HepG2 (cell line): ENCODE data around the gene HDAC4. TPM values are rescaled to one million over a fixed set of nuclear protein-coding genes. Genes with fewer than 3 reads are reported as not detected.

Experiments
- ATAC-seq: fragments of 200-7000 bp; cut with Tn5 transposase; 3 replicates; pipeline ENCODE4 v1.9.1; 2020; ENCODE audit warnings: mild to moderate bottlenecking, moderate library complexity
- BruUV-seq: library from RNA; stranded (reverse); fragments of 400-500 nt; replicated peaks from 2 replicates; lab custom pipeline; 2021; lab: Mats Ljungman, UMichigan
- CTCF ChIA-PET: fragments of 300-600 bp; formaldehyde crosslinking; extraction: SDS; loops from one replicate; lab custom pipeline; 2021; ENCODE audit warnings: low total read pairs, inconsistent platforms, low intra/inter-chr PET ratio; lab: Yijun Ruan, JAX
- POLR2A ChIA-PET: fragments of 350-600 bp; sonication (Branson Sonifier 250); formaldehyde crosslinking; loops from one replicate; lab custom pipeline; 2020; ENCODE audit warnings: antibody characterized with exemption, inconsistent platforms; lab: Yijun Ruan, JAX
- DNase-seq: peaks from one replicate; pipeline ENCODE4 v3.0.0-alpha.2; 2015; ENCODE audit warnings: low spot score
- FAIRE-seq: peaks from 3 replicates; lab custom pipeline; 2011; peaks lifted over from hg19 to GRCh38; lab: Jason Lieb, UNC
- H2AFZ ChIP-seq: one replicate; pipeline ENCODE4 v1.6.1; 2011; ENCODE audit warnings: low read length, inconsistent platforms
- H3K27ac ChIP-seq: fragments of 300-600 bp; 3 replicates; pipeline ENCODE4 v1.8.0; 2011; ENCODE audit warnings: mixed run types, mild to moderate bottlenecking, mixed read lengths, low read length, inconsistent platforms; ENCODE audit not compliant: insufficient read depth; ENCODE audit errors: extremely low read length
- H3K27me3 ChIP-seq, 2 experiments: fragments of 200-600 bp in 1 of 2; 2 replicates in 1 of 2; 3 replicates in 1 of 2; pipeline versions ENCODE4 v1.6.0 to v1.8.0; 2011; ENCODE audit warnings: low read length in 2 of 2, mild to moderate bottlenecking in 2 of 2, moderate library complexity in 2 of 2, inconsistent platforms in 1 of 2; ENCODE audit not compliant: insufficient read depth in 2 of 2, control insufficient read depth in 1 of 2
- H3K36me3 ChIP-seq, 2 experiments: fragments of 200-600 bp in 1 of 2; replicated peaks in 1 of 2; 2 replicates in 1 of 2; 3 replicates in 1 of 2; pipeline versions ENCODE4 v1.5.1 to v1.8.0; 2011; ENCODE audit warnings: low read length in 2 of 2, inconsistent platforms in 1 of 2; ENCODE audit not compliant: insufficient read depth in 2 of 2, control insufficient read depth in 1 of 2
- H3K4me1 ChIP-seq: 2 replicates; pipeline ENCODE4 v1.5.1; 2012; ENCODE audit warnings: low read length, inconsistent platforms; ENCODE audit not compliant: insufficient read depth
- H3K4me2 ChIP-seq: 2 replicates; pipeline ENCODE4 v1.6.0; 2011; ENCODE audit warnings: low read depth, low read length, inconsistent platforms
- H3K4me3 ChIP-seq, 3 experiments: fragments of 200-600 bp in 1 of 3; sonication (generic), shearing (Covaris generic) in 1 of 3; replicated peaks in 1 of 3; 2 replicates each; pipeline ENCODE4 v1.5.1; 2011 to 2016; ENCODE audit warnings: low read length in 3 of 3, inconsistent platforms in 2 of 3, low read depth in 2 of 3, mild to moderate bottlenecking in 2 of 3, control low read depth in 1 of 3, mixed read lengths in 1 of 3; ENCODE audit not compliant: insufficient read depth in 1 of 3
- H3K79me2 ChIP-seq: one replicate; pipeline ENCODE4 v1.6.1; 2011; ENCODE audit warnings: low read length, inconsistent platforms; ENCODE audit not compliant: insufficient read depth
- H3K9ac ChIP-seq: 2 replicates; pipeline ENCODE4 v1.6.0; 2011; ENCODE audit warnings: mild to moderate bottlenecking, low read depth, low read length, inconsistent platforms; ENCODE audit not compliant: insufficient read depth
- H3K9me3 ChIP-seq: 2 replicates; pipeline ENCODE4 v1.5.1; 2012; ENCODE audit warnings: mild to moderate bottlenecking, low read length
- H4K20me1 ChIP-seq: 2 replicates; pipeline ENCODE4 v1.6.0; 2011; ENCODE audit warnings: inconsistent platforms, mild to moderate bottlenecking, low read length, moderate library complexity; ENCODE audit not compliant: insufficient read depth
- PHF20 ChIP-seq: sonication (generic); formaldehyde crosslinking; IDR thresholded peaks from 2 replicates; pipeline ENCODE4 v1.5.0; 2020; ENCODE audit warnings: mild to moderate bottlenecking, missing genetic modification reagents
- ZBTB43 ChIP-seq: sonication (generic); formaldehyde crosslinking; conservative IDR thresholded peaks from 2 replicates; pipeline ENCODE4 v1.4.0; 2020; ENCODE audit warnings: missing genetic modification reagents
- ZNF547 ChIP-seq: sonication (generic); formaldehyde crosslinking; IDR thresholded peaks from 2 replicates; pipeline ENCODE4 v1.5.1; 2020; ENCODE audit warnings: mild to moderate bottlenecking, missing genetic modification reagents
- ZNF691 ChIP-seq: sonication (generic); formaldehyde crosslinking; IDR thresholded peaks from 2 replicates; pipeline ENCODE4 v1.4.0; 2020; ENCODE audit warnings: missing genetic modification reagents, low read depth, mild to moderate bottlenecking, borderline replicate concordance
- WGBS: methylation state at CpG from one replicate; pipeline ENCODE4 v1.1.6; 2017; ENCODE audit warnings: low lambda C conversion rate; 5-methylcytosine and 5-hydroxymethylcytosine counted together
- in situ Hi-C: cut with HindIII; loops from 2 replicates; pipeline ENCODE4 v1.10.0; 2017; ENCODE audit warnings: low pct_unique_long_range_greater_than_20kb; ENCODE audit not compliant: extremely low pct_ligation_motif_present
- intact Hi-C: fragments of 100-400 bp; cut with micrococcal nuclease; formaldehyde crosslinking; loops from one replicate; pipeline ENCODE4 v1.10.0; 2022; ENCODE audit not compliant: unreplicated experiment
- polyA plus RNA-seq, 8 experiments: library from polyadenylated mRNA; depleted of rRNA in 3 of 8; stranded (reverse) in 7 of 8; unstranded in 1 of 8; fragments of >200 nt; fragmentation: Illumina TruSeq in 4 of 8; extraction: Trizol in 4 of 8; gene quantifications; 2 replicates each; pipeline versions ENCODE4 v1.2.1 to v1.2.3, GENCODE V29; 2011 to 2016; ENCODE audit warnings: low read depth in 4 of 8, missing spikeins in 1 of 8, mixed read lengths in 1 of 8; ENCODE audit not compliant: insufficient read depth in 1 of 8
- total RNA-seq, 5 experiments: library from RNA; depleted of rRNA; stranded (reverse); fragments of >200 nt; fragmentation: Illumina TruSeq; extraction: Trizol; gene quantifications; 2 replicates each; pipeline ENCODE4 v1.2.3, GENCODE V29; 2016; ENCODE audit warnings: low read depth in 1 of 5
- TF ChIP-seq, protein P1 (sequence below): sonication (generic); formaldehyde crosslinking; IDR thresholded peaks from 2 replicates; pipeline ENCODE4 v1.5.1; 2020; ENCODE audit warnings: mild to moderate bottlenecking, moderate library complexity, missing genetic modification reagents
- TF ChIP-seq, protein P2 (sequence below): sonication (generic); formaldehyde crosslinking; IDR thresholded peaks from 2 replicates; pipeline ENCODE4 v1.4.0; 2020; ENCODE audit warnings: missing genetic modification reagents
- TF ChIP-seq, protein P3 (sequence below), 2 experiments: sonication (generic) in 1 of 2; formaldehyde crosslinking in 1 of 2; IDR thresholded peaks; 2 replicates each; pipeline versions ENCODE4 v1.4.0 to v1.6.1; 2018 to 2020; ENCODE audit warnings: missing genetic modification reagents in 2 of 2, borderline replicate concordance in 1 of 2, low read depth in 1 of 2, mild to moderate bottlenecking in 1 of 2, missing biosample characterization in 1 of 2
- TF ChIP-seq, protein P4 (sequence below): IDR thresholded peaks from 2 replicates; pipeline ENCODE4 v1.6.1; 2016; ENCODE audit warnings: low read depth

Gene HDAC4
- total and polyA plus RNA-seq, 2 of the 13 experiments (the other 11 are each of a cell fraction or from before 2014, with no cell fraction given), result 10.1 to 11.5 TPM

- TF ChIP-seq, protein P1, sequence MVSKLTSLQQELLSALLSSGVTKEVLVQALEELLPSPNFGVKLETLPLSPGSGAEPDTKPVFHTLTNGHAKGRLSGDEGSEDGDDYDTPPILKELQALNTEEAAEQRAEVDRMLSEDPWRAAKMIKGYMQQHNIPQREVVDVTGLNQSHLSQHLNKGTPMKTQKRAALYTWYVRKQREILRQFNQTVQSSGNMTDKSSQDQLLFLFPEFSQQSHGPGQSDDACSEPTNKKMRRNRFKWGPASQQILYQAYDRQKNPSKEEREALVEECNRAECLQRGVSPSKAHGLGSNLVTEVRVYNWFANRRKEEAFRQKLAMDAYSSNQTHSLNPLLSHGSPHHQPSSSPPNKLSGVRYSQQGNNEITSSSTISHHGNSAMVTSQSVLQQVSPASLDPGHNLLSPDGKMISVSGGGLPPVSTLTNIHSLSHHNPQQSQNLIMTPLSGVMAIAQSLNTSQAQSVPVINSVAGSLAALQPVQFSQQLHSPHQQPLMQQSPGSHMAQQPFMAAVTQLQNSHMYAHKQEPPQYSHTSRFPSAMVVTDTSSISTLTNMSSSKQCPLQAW (CRISPR knock-in tag), result no peak
- TF ChIP-seq, protein P2, sequence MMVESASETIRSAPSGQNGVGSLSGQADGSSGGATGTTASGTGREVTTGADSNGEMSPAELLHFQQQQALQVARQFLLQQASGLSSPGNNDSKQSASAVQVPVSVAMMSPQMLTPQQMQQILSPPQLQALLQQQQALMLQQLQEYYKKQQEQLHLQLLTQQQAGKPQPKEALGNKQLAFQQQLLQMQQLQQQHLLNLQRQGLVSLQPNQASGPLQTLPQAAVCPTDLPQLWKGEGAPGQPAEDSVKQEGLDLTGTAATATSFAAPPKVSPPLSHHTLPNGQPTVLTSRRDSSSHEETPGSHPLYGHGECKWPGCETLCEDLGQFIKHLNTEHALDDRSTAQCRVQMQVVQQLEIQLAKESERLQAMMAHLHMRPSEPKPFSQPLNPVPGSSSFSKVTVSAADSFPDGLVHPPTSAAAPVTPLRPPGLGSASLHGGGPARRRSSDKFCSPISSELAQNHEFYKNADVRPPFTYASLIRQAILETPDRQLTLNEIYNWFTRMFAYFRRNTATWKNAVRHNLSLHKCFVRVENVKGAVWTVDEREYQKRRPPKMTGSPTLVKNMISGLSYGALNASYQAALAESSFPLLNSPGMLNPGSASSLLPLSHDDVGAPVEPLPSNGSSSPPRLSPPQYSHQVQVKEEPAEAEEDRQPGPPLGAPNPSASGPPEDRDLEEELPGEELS, result no peak
- TF ChIP-seq ZNF547 (CRISPR knock-in tag) (no peak), ZBTB43 (CRISPR knock-in tag) (no peak)
- TF ChIP-seq, all 625 proteins: peak for 0
Observed at GRCh38 chr2:239238839-239239606, 161.8 kb downstream of the HDAC4 start (continued).

- ChIA-PET POLR2A (no interaction called here), CTCF (no interaction called here)
- no peak overlapping the region for H3K4me3 ChIP-seq
- no peak overlapping the region for H2AFZ ChIP-seq
- no peaks in the 10 kb centered on the region for H3K36me3 ChIP-seq
- no peak overlapping the region for H3K27ac ChIP-seq
- intact Hi-C loops (no loop called here), in situ Hi-C loops (no loop called here)
- 92% methylated on average over 5 of the region's 5 CpGs for WGBS
- no TSS peak for BruUV-seq
- no peak overlapping the region for H3K9ac ChIP-seq
- DNase-seq (no peak), FAIRE-seq (no peak), ATAC-seq (no peak)
- H3K9me3 ChIP-seq, result no peaks in the 10 kb centered on the region
- no peaks in the 10 kb centered on the region for H3K4me1 ChIP-seq
- H4K20me1 ChIP-seq, result peaks cover 3% of the 10 kb centered on the region; the same call in 1 of the 2 replicates
- H3K27me3 ChIP-seq, result no peaks in the 10 kb centered on the region
- peaks cover 6% of the 10 kb centered on the region for H3K79me2 ChIP-seq
- H3K4me2 ChIP-seq, result no peak overlapping the region
- TF ChIP-seq, protein P3, sequence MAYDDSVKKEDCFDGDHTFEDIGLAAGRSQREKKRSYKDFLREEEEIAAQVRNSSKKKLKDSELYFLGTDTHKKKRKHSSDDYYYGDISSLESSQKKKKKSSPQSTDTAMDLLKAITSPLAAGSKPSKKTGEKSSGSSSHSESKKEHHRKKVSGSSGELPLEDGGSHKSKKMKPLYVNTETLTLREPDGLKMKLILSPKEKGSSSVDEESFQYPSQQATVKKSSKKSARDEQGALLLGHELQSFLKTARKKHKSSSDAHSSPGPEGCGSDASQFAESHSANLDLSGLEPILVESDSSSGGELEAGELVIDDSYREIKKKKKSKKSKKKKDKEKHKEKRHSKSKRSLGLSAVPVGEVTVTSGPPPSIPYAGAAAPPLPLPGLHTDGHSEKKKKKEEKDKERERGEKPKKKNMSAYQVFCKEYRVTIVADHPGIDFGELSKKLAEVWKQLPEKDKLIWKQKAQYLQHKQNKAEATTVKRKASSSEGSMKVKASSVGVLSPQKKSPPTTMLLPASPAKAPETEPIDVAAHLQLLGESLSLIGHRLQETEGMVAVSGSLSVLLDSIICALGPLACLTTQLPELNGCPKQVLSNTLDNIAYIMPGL (CRISPR knock-in tag; IDR thresholded peaks at IDR 0.05; ENCODE audit: borderline replicate concordance in 1 of 2, low read depth in 1 of 2), result no peak
- TF ChIP-seq PHF20 (CRISPR knock-in tag) (no peak), ZNF691 (CRISPR knock-in tag) (no peak)
- TF ChIP-seq, protein P4, sequence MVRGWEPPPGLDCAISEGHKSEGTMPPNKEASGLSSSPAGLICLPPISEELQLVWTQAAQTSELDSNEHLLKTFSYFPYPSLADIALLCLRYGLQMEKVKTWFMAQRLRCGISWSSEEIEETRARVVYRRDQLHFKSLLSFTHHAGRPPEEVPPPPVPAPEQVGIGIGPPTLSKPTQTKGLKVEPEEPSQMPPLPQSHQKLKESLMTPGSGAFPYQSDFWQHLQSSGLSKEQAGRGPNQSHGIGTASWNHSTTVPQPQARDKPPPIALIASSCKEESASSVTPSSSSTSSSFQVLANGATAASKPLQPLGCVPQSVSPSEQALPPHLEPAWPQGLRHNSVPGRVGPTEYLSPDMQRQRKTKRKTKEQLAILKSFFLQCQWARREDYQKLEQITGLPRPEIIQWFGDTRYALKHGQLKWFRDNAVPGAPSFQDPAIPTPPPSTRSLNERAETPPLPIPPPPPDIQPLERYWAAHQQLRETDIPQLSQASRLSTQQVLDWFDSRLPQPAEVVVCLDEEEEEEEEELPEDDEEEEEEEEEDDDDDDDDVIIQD (CRISPR knock-in tag), result no peak
- TF ChIP-seq, protein P1 (CRISPR knock-in tag), result no peak
Observed at GRCh38 chr2:239238381-239238780, 162.4 kb downstream of the HDAC4 start.
